HL-60 (cell line): ENCODE measurements around the gene DHX35.

Source experiments
- DNase-seq, 2 experiments: peaks; one replicate each; pipeline ENCODE4 v3.0.0-alpha.2; 2010 to 2020; ENCODE audit warnings: low read depth in 1 of 2, low spot score in 1 of 2
- H3K27ac ChIP-seq: fragments of 250-450 bp; sonication (Bioruptor Pico); replicated peaks from 2 replicates; pipeline ENCODE4 v1.5.1; 2020; ENCODE audit warnings: mild to moderate bottlenecking, moderate library complexity
- H3K27me3 ChIP-seq: fragments of 250-450 bp; sonication (Bioruptor Pico); 2 replicates; pipeline ENCODE4 v1.5.1; 2021; ENCODE audit warnings: mild to moderate bottlenecking, moderate library complexity; ENCODE audit not compliant: insufficient read depth, poor library complexity, severe bottlenecking
- H3K4me3 ChIP-seq: replicated peaks from 2 replicates; pipeline ENCODE4 v1.5.1; 2011; ENCODE audit warnings: mild to moderate bottlenecking, control low read depth, low read length; ENCODE audit not compliant: insufficient read depth
- GABPA ChIP-seq: IDR thresholded peaks from 2 replicates; pipeline ENCODE4 v1.6.1; 2012; ENCODE audit warnings: low read depth
- POLR2AphosphoS5 ChIP-seq: IDR thresholded peaks from 2 replicates; pipeline ENCODE4 v1.6.1; 2012; ENCODE audit warnings: low read depth
- SPI1 ChIP-seq: IDR thresholded peaks from 2 replicates; pipeline ENCODE4 v1.6.1; 2012; ENCODE audit warnings: low read depth, mild to moderate bottlenecking, borderline replicate concordance
- TF ChIP-seq, protein P1 (sequence below): IDR thresholded peaks from one replicate; pipeline ENCODE4 v1.5.1; 2011; ENCODE audit warnings: low read length, control low read depth, inconsistent platforms; ENCODE audit not compliant: insufficient read depth
- TF ChIP-seq, protein P2 (sequence below): IDR thresholded peaks from 2 replicates; pipeline ENCODE4 v1.6.1; 2012; ENCODE audit warnings: low read depth; ENCODE audit not compliant: insufficient replicate concordance

DHX35 gene

DNA sequence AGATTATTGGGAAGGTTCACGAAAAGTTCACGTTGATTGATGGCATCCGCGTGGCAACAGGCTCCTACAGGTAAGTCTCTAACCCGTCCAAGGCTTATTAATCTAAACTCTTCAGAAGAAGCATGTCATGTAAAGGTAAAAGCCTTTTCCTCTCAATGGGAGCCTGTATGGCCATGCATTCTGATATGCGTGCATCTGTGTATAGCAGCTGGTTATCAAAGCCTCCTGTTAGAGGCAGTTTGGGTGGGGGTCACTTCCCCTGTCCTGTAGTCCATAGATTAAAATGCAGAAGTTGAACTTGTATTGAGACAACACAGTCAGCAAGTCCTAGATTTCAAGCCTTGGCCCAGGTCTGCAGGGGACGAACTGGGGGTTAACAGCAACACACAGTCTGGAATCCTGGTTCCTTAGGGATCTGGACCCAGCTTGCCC lies 14.2 kb upstream of the DHX35 start:
- H3K4me3 ChIP-seq = no peak overlapping the region
- H3K27me3 ChIP-seq = no peaks in the 10 kb centered on the region
- H3K27ac ChIP-seq = no peak overlapping the region
- DNase-seq = no peak
- TF ChIP-seq POLR2AphosphoS5 (no peak), GABPA (no peak), SPI1 (no peak)
- TF ChIP-seq, protein P1, sequence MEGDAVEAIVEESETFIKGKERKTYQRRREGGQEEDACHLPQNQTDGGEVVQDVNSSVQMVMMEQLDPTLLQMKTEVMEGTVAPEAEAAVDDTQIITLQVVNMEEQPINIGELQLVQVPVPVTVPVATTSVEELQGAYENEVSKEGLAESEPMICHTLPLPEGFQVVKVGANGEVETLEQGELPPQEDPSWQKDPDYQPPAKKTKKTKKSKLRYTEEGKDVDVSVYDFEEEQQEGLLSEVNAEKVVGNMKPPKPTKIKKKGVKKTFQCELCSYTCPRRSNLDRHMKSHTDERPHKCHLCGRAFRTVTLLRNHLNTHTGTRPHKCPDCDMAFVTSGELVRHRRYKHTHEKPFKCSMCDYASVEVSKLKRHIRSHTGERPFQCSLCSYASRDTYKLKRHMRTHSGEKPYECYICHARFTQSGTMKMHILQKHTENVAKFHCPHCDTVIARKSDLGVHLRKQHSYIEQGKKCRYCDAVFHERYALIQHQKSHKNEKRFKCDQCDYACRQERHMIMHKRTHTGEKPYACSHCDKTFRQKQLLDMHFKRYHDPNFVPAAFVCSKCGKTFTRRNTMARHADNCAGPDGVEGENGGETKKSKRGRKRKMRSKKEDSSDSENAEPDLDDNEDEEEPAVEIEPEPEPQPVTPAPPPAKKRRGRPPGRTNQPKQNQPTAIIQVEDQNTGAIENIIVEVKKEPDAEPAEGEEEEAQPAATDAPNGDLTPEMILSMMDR = no peak
- TF ChIP-seq, protein P2, sequence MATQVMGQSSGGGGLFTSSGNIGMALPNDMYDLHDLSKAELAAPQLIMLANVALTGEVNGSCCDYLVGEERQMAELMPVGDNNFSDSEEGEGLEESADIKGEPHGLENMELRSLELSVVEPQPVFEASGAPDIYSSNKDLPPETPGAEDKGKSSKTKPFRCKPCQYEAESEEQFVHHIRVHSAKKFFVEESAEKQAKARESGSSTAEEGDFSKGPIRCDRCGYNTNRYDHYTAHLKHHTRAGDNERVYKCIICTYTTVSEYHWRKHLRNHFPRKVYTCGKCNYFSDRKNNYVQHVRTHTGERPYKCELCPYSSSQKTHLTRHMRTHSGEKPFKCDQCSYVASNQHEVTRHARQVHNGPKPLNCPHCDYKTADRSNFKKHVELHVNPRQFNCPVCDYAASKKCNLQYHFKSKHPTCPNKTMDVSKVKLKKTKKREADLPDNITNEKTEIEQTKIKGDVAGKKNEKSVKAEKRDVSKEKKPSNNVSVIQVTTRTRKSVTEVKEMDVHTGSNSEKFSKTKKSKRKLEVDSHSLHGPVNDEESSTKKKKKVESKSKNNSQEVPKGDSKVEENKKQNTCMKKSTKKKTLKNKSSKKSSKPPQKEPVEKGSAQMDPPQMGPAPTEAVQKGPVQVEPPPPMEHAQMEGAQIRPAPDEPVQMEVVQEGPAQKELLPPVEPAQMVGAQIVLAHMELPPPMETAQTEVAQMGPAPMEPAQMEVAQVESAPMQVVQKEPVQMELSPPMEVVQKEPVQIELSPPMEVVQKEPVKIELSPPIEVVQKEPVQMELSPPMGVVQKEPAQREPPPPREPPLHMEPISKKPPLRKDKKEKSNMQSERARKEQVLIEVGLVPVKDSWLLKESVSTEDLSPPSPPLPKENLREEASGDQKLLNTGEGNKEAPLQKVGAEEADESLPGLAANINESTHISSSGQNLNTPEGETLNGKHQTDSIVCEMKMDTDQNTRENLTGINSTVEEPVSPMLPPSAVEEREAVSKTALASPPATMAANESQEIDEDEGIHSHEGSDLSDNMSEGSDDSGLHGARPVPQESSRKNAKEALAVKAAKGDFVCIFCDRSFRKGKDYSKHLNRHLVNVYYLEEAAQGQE = no peak

DNA sequence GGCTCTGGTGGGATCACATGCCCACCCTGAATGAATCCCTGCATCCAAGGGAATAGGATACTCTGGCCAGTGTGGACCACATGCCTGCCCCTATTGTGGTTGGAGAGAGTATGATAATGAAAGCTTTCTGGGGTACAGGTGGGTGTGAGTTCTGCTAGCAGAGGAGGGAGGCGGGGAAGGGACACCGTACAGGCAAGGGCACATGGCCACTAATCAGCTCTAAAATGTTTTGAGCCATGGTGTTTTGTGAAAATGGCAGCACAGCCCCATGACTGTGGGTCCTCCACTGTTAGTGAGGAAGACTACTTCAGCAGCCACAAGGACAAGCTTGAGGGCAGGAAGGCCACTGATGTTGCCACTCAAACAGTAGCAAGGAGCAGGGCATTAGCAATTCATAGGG lies 11.9 kb upstream of the DHX35 start:
- TF ChIP-seq GABPA = no peak
- TF ChIP-seq, protein P2 = no peak
- no peak for TF ChIP-seq POLR2AphosphoS5
- TF ChIP-seq, protein P1 = no peak
- TF ChIP-seq SPI1 = no peak
- Histone ChIP-seq H3K27me3 (no peaks in the 10 kb centered on the region), H3K4me3 (no peak overlapping the region), H3K27ac (no peak overlapping the region)
- DNase-seq = no peak

DNA sequence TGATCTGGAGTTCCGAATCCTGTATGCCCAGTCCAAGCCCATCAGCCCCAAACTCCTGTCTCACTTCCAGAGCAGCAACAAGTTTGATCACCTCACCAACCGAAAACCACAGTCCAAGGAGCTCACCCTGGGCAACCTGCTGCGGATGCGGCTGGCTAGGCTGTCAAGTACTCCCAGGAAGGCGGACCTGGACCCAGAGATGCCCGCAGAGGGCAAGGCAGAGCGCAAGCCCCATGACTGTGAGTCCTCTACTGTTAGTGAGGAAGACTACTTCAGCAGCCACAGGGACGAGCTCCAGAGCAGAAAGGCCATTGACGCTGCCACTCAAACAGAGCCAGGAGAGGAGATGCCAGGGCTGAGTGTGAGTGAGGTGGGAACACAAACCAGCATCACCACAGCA lies 10.5 kb upstream of the DHX35 start:
- TF ChIP-seq, protein P2 = no peak
- TF ChIP-seq POLR2AphosphoS5 (no peak), SPI1 (no peak), GABPA (no peak)
- TF ChIP-seq, protein P1 = no peak
- Histone ChIP-seq H3K27ac (no peak overlapping the region), H3K27me3 (no peaks in the 10 kb centered on the region), H3K4me3 (no peak overlapping the region)
- no peak for DNase-seq
